HG03103 (cell line): Measurements from ENCODE around the gene PEX26.

ENCODE experiments used
- ATAC-seq: cut with Tn5 transposase; IDR thresholded peaks from one replicate; pipeline ENCODE4 v1.9.1; 2021; ENCODE audit warnings: low read depth; ENCODE audit not compliant: unreplicated experiment

Gene PEX26

DNA sequence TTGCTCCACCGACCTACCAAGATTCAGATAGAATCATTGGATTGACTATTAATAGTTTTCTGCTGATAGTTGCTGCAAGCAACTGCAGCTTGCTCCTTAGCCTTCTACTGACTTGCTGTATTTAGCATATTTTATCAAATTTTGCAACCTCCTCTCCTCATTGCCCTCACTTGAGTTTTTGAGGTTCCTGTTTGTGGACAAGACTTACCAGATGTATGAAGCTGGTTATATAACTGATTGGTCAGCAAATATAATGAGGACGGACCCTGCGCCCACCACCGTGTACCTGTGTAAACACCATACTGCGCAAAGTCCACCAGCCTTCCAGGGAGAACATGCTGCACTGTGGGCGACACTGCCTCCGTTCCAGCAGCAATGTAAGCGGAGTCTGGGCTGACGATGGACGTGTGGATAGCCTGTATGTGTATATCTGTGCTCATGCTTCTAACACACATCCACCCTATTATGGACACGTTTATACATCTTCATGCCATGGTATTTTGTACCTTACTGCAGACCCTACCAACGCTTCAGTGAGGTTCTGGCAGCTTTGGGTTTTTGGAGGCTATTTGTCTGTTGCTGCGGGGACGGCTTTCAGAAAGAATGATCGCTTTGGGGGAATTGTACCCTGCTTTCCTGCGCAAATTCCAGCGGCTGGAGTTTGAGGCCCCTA is 70.6 kb downstream of the PEX26 start:
- ATAC-seq, result no peak

DNA sequence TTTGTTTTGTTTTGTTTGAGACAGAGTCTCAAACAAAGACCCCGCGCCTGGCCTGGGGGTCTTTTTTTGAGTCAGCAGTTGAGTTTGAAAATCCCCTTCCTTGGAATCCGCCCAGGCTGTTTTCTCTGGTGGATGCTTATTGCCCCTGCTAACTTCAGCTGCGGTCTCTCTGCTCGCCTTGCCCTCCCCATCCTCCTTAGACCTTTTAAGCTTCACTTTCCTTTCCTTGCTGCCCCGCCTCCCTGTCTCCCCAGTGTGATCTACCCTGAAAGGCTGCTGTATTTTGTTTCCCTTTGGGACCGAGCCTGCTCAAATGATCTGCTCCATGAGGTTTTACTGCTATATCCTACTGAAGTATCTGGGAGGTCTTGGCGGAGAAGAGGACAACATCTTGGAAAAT is 74.7 kb downstream of the PEX26 start:
- ATAC-seq, result no peak

GRCh38 chr22:18154821-18155390 is 77.1 kb downstream of the PEX26 start:
- no peak for ATAC-seq
